RWPE1 (cell line): ENCODE data around the gene PIK3C2B.
"Not testable (repeated sequence)": the region's sequence is repeated elsewhere in the genome, so short reads cannot be mapped to it uniquely, and the experiment has no call there.

Source experiments
- CTCF ChIA-PET: fragments of 350-600 bp; sonication (Branson Sonifier 250); formaldehyde crosslinking; extraction: SDS; loops from one replicate; lab custom pipeline; 2021; lab: Yijun Ruan, JAX
- POLR2A ChIA-PET: fragments of 400-600 bp; formaldehyde crosslinking; extraction: SDS; loops from one replicate; lab custom pipeline; 2020; ENCODE audit warnings: antibody characterized with exemption; ENCODE audit not compliant: low non-redundant PET; lab: Yijun Ruan, JAX
- DNase-seq: peaks from one replicate; pipeline ENCODE4 v3.0.0; 2012; ENCODE audit warnings: low spot score
- H3K27ac ChIP-seq: fragments of 450-650 bp; 2 replicates; pipeline ENCODE4 v1.5.1; 2017
- TF ChIP-seq, protein P1 (sequence below): fragments of 450-650 bp; conservative IDR thresholded peaks from 2 replicates; pipeline ENCODE4 v1.5.1; 2017; ENCODE audit warnings: low read depth, mild to moderate bottlenecking

Gene PIK3C2B

DNA sequence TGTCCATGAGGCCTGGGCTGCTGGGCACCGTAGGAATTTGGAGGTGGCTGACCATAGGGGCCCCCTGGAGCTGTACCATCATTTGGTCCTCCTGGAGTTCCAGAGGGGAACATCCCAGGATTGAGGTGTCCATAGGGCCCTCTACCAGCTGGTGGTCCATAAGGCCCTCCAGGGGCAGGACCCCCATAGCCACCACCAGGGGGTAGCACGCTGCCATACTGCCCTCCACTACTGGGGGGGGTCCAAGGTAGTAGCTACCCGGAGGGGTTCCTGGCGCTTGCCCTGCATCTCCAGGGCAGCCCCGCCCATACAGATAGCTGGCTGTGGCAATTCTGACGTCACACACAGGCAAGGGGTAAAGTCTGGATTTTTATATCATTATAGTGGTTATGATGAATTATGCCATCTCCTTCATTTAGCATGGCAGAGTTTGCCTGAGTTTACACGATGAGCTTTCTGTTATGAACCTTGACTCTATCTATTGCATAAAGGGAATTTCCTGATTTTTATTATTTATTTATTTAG is 34.8 kb upstream of the PIK3C2B start:
- no peak for DNase-seq
- no peak overlapping the region for H3K27ac ChIP-seq
- TF ChIP-seq, protein P1, sequence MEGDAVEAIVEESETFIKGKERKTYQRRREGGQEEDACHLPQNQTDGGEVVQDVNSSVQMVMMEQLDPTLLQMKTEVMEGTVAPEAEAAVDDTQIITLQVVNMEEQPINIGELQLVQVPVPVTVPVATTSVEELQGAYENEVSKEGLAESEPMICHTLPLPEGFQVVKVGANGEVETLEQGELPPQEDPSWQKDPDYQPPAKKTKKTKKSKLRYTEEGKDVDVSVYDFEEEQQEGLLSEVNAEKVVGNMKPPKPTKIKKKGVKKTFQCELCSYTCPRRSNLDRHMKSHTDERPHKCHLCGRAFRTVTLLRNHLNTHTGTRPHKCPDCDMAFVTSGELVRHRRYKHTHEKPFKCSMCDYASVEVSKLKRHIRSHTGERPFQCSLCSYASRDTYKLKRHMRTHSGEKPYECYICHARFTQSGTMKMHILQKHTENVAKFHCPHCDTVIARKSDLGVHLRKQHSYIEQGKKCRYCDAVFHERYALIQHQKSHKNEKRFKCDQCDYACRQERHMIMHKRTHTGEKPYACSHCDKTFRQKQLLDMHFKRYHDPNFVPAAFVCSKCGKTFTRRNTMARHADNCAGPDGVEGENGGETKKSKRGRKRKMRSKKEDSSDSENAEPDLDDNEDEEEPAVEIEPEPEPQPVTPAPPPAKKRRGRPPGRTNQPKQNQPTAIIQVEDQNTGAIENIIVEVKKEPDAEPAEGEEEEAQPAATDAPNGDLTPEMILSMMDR: no peak
- POLR2A ChIA-PET: no interaction called here
- CTCF ChIA-PET: interaction anchor here (0.6 to 0.9 kb wide), 3 partner anchors 19 to 159 kb away, joined by 3 read pairs; no protein-coding TSS in a partner anchor

DNA sequence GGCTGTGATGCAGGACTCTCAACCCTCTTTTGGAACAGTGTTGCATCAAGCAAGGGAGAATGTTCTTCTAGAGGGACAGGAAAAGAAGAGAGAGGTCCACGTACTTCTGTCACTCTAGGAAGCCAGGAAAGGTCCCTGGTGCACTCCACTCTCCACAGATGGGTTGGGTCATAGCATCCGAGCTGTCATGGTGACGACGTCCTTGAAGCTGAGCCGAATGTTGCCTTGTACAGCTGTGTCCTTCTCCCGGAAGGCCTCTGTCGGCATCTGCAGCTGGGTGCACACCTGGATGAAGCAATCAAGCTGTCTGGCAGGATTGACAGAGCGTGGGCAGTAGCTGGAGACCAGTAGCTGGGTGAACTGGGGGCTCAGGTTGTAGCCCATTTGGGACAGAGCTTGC is 34.1 kb upstream of the PIK3C2B start:
- ChIA-PET CTCF (interaction anchor here (0.6 to 0.7 kb wide), 2 partner anchors 91 to 160 kb away, joined by 3 read pairs; no protein-coding TSS in a partner anchor), POLR2A (no interaction called here)
- DNase-seq: no peak
- no peak overlapping the region for H3K27ac ChIP-seq
- TF ChIP-seq, protein P1: no peak

DNA sequence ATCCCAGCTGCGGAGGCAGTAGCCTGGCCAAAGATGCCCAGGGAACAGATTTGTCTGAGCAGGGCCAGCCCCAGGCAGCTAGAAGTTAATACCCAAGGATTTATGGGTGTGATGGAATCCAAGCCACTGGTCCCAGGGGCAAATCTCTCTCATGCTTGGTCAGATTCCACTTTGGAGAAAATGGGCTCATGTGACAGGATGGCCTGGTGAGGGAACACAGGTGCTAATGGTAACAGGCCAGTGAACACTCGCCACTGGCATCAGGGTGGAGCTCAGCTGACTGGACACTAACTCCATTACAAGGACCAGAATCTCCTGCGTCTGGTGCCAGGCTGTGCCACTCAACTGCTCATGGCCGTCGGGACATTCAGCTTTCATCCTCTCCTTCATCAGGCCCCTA is 33.6 kb upstream of the PIK3C2B start:
- ChIA-PET CTCF (interaction anchor here (0.6 to 0.7 kb wide), 2 partner anchors 92 to 1652 kb away, joined by 3 to 6 read pairs; no protein-coding TSS in a partner anchor), POLR2A (interaction anchor here (0.6 to 0.7 kb wide), 3 partner anchors 174 to 457 kb away, joined by 3 to 5 read pairs (median 3); no protein-coding TSS in a partner anchor)
- no peak overlapping the region for H3K27ac ChIP-seq
- no peak for DNase-seq
- TF ChIP-seq, protein P1: no peak

DNA sequence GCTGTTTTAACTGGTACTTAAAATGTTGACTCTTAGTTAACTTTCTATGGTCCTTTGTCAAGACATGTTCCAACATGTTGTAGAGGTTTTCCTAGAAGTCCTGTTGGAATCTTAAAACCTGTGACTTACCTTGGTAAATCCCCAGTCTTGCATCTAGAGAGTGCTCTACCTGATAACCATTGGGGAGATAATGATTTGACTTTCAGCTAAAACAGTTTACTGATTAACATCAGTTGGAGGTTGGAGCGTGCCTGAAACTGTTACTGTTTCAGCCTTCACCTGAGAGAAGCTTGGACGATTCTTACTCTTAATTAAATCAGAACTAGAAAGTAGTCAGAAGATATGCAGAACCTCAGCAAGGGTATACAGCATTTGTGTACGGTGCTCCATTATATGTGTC is 30.4 kb upstream of the PIK3C2B start:
- DNase-seq: peak; percentile 89
- H3K27ac ChIP-seq: no peak overlapping the region
- CTCF ChIA-PET: interaction anchor here (0.5 to 1.9 kb wide), 7 partner anchors 9 to 1236 kb away, joined by 3 to 7 read pairs (median 3); partner anchors contain the start of gene MDM4
- TF ChIP-seq, protein P1: no peak
- POLR2A ChIA-PET: interaction anchor here (1.4 kb wide), 1 partner anchor 9 kb away, joined by 5 read pairs; the partner anchor contains the start of gene MDM4

DNA sequence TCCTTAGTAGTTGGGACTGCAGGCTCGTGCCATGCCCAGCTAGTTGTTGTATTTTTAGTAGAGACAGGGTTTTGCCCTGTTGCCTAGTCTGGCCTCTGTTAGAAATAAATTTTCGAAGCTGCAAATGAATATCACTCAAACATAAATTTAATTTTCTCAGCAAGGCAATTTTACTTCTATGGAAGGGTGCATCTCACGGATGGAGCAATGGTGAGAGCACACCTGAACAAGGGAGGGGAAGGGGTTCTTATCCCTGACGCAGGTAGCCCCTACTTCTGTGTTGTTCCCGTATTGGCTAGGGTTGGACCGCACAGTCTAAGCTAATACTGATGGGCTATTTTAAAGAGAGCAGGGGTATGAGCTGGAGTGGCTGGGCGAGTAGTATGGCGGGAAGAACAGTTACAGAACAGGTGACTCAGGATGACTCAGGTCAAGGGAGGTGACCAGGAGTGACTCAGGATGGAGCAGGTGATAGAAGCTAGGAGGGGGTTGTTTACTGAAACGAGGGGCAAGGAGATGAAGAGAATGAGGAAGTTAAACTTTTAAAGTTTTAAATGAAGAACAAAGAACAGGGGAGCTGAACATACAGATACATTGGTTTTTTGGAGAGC is 29.1 kb upstream of the PIK3C2B start:
- H3K27ac ChIP-seq: no peak overlapping the region
- peak; percentile 67 for DNase-seq
- POLR2A ChIA-PET: no interaction called here
- TF ChIP-seq, protein P1: no peak
- CTCF ChIA-PET: interaction anchor here (0.6 to 1.8 kb wide), 5 partner anchors 11 to 283 kb away, joined by 3 to 7 read pairs (median 4); no protein-coding TSS in a partner anchor

DNA sequence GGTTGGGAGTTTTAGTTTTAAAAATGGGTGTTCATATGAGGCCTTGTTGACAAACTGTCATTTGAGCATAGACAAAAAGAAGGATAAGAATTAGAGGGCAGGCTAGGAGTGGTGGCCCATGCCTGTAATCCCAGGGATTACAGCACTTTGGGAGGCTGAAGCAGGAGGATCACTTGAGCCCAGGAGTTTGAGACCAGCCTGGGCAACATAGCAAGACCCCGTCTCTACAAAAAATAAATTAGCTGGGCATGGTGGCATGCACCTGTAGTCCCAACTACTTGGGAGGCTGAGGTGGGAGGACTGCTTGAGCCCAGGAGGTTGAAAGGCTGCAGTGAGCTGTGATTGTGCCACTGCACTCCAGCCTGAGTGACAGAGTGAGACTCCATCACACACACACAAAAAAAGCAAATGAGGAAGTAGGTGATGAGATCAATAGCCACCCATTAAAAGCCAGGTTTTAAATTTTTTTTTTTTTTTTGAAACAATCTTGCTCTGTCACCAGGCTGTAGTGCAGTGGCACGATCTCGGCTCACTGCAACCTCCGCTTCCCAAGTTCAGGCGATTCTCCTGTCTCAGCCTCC is 27.4 kb upstream of the PIK3C2B start:
- POLR2A ChIA-PET, DNase-seq, H3K27ac ChIP-seq: not testable (repeated sequence)
- CTCF ChIA-PET: interaction anchor here (0.5 to 1.4 kb wide), 2 partner anchors 31 to 91 kb away, joined by 3 to 4 read pairs; no protein-coding TSS in a partner anchor
